Mononuclear cell (primary cell): ENCODE measurements around the gene DDX25. TPM values are rescaled to one million over a fixed set of nuclear protein-coding genes. Genes with fewer than 3 reads are reported as not detected.

Source experiments
- H3K27me3 ChIP-seq: 2 replicates; pipeline ENCODE4 v1.6.0; 2011; ENCODE audit warnings: low read length, control low read depth; ENCODE audit not compliant: insufficient read depth
- H3K4me1 ChIP-seq: 2 replicates; pipeline ENCODE4 v1.5.1; 2011; ENCODE audit warnings: mild to moderate bottlenecking, low read length, control low read depth; ENCODE audit not compliant: insufficient read depth
- H3K4me3 ChIP-seq: 2 replicates; pipeline ENCODE4 v1.5.1; 2011; ENCODE audit warnings: mild to moderate bottlenecking, low read length, moderate library complexity
- H3K9me3 ChIP-seq: 2 replicates; pipeline ENCODE4 v1.5.1; 2011; ENCODE audit warnings: low read depth, mild to moderate bottlenecking, control low read depth, low read length
- total RNA-seq: library from RNA; depleted of rRNA; stranded (reverse); fragments of >200 nt; gene quantifications from one replicate; pipeline ENCODE4 v1.2.3, GENCODE V29; 2012

The DDX25 gene
- total RNA-seq, 1 donor, result 0.10 TPM

- Histone ChIP-seq H3K4me3 (no peak overlapping the region), H3K4me1 (no peaks in the 10 kb centered on the region), H3K27me3 (no peaks in the 10 kb centered on the region), H3K9me3 (peaks cover 4% of the 10 kb centered on the region)
Measured at GRCh38 chr11:125959511-125959910, 55.2 kb downstream of the DDX25 start.

GRCh38 chr11:125959931-125960330, 55.6 kb downstream of the DDX25 start:
- Histone ChIP-seq H3K4me1 (no peaks in the 10 kb centered on the region), H3K4me3 (no peak overlapping the region), H3K9me3 (peaks cover 4% of the 10 kb centered on the region), H3K27me3 (no peaks in the 10 kb centered on the region)

DNA sequence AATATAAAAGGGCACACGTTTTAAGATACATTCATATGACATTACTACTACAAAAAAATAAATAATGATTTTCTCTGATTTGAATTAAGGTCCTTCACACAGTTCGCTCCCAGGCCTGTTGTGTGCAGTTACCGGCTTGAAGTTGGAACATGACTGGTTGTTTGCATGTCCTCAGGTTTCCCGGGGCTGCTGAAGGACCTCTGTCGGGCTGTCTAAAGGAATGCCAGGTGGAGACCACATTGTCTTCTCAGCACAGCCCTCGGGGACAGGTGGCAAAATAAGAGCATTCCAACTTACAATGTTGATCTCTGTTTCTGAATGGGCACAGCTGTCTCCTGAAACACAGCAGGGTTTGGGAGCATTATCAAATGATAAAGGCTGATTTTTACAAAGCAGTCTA, 56.5 kb downstream of the DDX25 start:
- H3K27me3 ChIP-seq, result no peaks in the 10 kb centered on the region
- no peak overlapping the region for H3K4me3 ChIP-seq
- peaks cover 4% of the 10 kb centered on the region for H3K9me3 ChIP-seq
- no peaks in the 10 kb centered on the region for H3K4me1 ChIP-seq

DNA sequence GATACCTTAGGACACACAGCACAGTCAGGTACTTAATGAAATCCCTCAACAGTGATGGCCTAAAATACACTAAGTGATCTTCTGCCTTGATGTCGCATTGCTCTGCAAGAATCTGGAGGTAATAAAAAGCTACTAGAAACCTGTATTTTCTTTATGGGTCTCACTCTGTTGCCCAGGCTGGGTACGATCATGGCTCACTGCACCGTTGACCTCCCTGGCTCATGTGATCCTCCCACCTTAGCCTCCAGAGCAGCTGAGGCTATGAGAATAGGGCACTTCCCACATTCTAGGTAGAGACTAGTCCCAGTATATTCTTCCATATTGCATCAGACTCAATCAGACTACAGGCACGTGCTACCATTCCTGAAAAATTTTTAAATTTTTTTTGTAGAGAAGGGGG, 63.2 kb downstream of the DDX25 start:
- Histone ChIP-seq H3K4me1 (no peaks in the 10 kb centered on the region), H3K9me3 (peaks cover 1% of the 10 kb centered on the region), H3K4me3 (no peak overlapping the region), H3K27me3 (no peaks in the 10 kb centered on the region)

DNA sequence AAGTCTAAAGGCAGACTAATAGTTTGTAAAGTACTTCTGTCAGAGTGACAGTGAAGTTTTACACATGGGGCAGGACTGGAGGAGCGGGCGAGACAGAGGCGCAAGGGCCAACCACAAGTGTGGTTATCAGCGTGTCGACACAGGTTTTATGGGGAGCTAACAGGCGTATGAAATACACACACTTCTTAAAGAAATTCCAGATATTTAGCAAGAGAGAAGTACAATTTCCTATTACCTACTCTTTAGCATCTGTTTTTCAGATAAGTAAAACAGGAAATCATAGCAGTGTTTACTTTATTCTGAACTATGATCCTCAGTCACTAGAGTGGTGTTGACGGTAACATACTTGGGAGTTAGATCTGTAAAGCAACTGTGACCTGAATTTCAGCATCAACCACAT, 64.0 kb downstream of the DDX25 start:
- no peaks in the 10 kb centered on the region for H3K9me3 ChIP-seq
- H3K4me1 ChIP-seq, result no peaks in the 10 kb centered on the region
- H3K27me3 ChIP-seq, result no peaks in the 10 kb centered on the region
- H3K4me3 ChIP-seq, result no peak overlapping the region

DNA sequence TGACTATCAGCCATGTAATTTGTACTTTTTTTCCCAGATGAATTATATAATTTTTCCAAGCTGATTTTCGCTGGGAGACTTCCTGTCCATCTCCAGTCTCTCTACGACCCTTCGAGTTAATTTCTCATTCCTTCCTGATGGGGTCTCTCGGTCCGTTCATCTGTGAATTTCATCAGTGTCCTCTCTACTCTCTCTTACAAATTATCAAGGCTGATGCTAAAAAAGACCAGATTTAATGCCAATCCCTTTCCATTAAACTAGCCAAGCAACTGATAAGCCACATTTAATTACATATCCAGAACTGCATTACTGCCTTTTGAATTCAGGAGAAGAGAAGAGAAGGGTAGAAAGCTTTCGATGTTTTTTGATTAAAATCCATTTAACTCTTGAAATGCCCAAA, 67.3 kb downstream of the DDX25 start:
- Histone ChIP-seq H3K4me3 (no peak overlapping the region), H3K27me3 (no peaks in the 10 kb centered on the region), H3K4me1 (no peaks in the 10 kb centered on the region), H3K9me3 (no peaks in the 10 kb centered on the region)

GRCh38 chr11:125974284-125974683, 70.0 kb downstream of the DDX25 start:
- Histone ChIP-seq H3K4me1 (no peaks in the 10 kb centered on the region), H3K27me3 (no peaks in the 10 kb centered on the region), H3K9me3 (no peaks in the 10 kb centered on the region), H3K4me3 (no peak overlapping the region)

DNA sequence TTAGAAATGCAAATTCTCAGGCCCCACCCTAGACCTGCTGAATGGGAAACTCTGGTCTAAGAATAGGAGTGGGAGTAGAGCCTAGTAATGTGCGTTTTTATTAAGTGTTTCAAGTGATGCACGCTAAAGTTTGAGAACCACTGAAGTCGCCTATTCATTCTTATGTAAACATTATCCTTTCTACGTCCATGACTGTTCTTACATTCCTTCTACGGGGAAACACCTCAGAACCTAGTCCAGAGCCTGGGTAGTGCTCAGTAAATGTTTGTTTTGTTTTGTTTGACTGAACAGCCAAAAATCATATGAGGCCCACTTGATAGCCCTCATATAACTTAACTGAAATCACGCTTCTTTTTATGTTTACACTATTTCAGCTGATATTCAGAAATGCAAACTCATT, 71.3 kb downstream of the DDX25 start:
- Histone ChIP-seq H3K4me1 (no peaks in the 10 kb centered on the region), H3K27me3 (no peaks in the 10 kb centered on the region), H3K4me3 (no peak overlapping the region), H3K9me3 (no peaks in the 10 kb centered on the region)

DNA sequence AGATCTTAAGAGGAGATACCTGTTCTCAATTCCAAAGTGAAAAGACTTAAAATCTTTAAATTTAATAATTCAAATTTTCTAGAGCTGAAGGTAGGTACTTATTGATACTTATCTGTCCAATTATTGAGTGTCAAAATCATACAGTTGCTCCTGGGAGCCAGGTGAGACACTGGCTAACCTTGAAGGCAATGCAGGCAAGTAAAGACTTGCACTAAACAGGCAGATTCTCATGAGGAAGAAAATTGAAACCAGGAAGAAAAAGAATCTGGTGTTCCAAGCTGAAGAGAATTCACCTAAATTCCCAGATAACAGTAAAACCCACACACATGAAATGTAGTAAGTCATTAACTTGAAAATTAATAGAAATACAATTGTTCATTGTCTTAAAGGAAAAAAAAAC, 71.8 kb downstream of the DDX25 start:
- no peak overlapping the region for H3K4me3 ChIP-seq
- no peaks in the 10 kb centered on the region for H3K9me3 ChIP-seq
- H3K27me3 ChIP-seq, result no peaks in the 10 kb centered on the region
- H3K4me1 ChIP-seq, result no peaks in the 10 kb centered on the region

GRCh38 chr11:125977333-125977732, 73.0 kb downstream of the DDX25 start:
- Histone ChIP-seq H3K9me3 (no peaks in the 10 kb centered on the region), H3K4me1 (no peaks in the 10 kb centered on the region), H3K4me3 (no peak overlapping the region), H3K27me3 (no peaks in the 10 kb centered on the region)

DNA sequence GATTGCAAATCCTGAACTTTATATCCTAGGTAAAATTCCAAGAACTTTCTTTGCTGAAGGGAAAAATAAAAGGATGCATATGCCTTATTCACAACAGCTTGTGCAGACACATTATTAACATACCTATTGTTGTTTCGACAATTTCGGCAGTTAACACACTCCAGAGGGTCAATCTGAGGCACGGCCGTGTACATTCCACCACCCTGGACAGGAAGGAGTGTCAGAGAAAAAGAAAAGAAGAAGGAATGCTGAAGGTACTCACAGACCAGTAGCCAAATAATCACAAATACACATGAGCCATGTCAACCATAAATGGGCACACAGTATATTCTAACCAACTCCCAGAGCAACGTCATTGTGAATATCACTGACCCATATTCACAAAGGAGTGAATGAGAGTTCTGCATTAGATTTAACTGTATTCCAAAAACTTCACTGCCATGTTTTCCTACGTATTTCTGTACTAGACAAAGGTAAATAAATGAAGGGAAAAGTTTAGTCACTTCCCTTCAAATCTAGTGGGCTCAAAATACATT, 73.9 kb downstream of the DDX25 start:
- H3K27me3 ChIP-seq, result no peaks in the 10 kb centered on the region
- no peak overlapping the region for H3K4me3 ChIP-seq
- H3K9me3 ChIP-seq, result no peaks in the 10 kb centered on the region
- H3K4me1 ChIP-seq, result no peaks in the 10 kb centered on the region

Other genes starting within 250 kb of the DDX25 start
- gene ACRV1, start 223.7 kb upstream of the DDX25 start, total RNA-seq, result not detected
- gene PATE1, start 158.2 kb upstream of the DDX25 start, total RNA-seq, result not detected
- gene PATE2, start 125.7 kb upstream of the DDX25 start, total RNA-seq, result not detected
- gene PATE3, start 116.4 kb upstream of the DDX25 start, total RNA-seq, result not detected
- gene PATE4, start 71.2 kb upstream of the DDX25 start, total RNA-seq, result not detected
- gene HYLS1, start 16.8 kb upstream of the DDX25 start, total RNA-seq, result 2.7 TPM
- gene PUS3, start 1.3 kb upstream of the DDX25 start, total RNA-seq, result 5.8 TPM
- gene VSIG10L2, start 41.5 kb downstream of the DDX25 start, total RNA-seq, result not detected
- 1.2 TPM for gene CDON, start 158.4 kb downstream of the DDX25 start, total RNA-seq